HFF-Myc (cell line): ENCODE measurements around the gene MMP1.

ENCODE experiments used
- DNase-seq: peaks from one replicate; pipeline ENCODE4 v3.0.0-alpha.2; 2011; ENCODE audit warnings: low read depth; ENCODE audit errors: extremely low read depth
- H3K4me3 ChIP-seq: replicated peaks from 2 replicates; pipeline ENCODE4 v1.5.1; 2011; ENCODE audit warnings: low read depth, mild to moderate bottlenecking, control low read depth, low read length
- TF ChIP-seq, protein P1 (sequence below): IDR thresholded peaks from 2 replicates; pipeline ENCODE4 v1.5.1; 2012; ENCODE audit warnings: mild to moderate bottlenecking, low read depth, low read length, control low read depth; ENCODE audit errors: missing control alignments

Gene MMP1

DNA sequence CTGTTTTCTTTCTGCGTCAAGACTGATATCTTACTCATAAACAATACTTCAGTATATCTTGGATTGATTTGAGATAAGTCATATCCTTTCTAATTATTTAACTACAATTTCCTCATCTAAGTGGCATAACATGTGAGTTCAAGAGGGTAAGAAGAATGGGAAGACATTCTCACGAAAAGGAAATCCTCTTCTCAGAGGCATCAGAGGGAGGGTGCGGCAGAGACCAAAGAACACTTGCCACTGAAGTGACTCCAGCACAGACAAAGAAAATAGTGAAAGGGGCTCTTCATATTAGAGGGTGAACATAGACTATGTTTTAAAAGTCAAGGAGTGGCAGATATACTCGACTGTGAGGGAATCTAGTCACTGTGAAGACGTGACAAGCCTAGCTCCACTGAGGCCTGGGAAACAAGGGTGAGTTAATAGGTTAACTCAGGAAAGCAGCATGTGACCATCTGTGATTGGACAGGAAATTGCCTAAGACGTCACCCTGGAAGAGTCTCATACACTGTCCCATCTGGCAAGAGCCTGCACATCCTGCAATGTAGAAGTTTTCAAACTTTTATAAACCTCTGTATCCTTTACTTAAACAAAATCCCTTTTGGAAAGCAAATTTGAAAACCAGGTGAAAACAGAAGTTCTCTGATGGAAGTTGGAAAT lies 1.9 kb upstream of the MMP1 start:
- DNase-seq: peak; percentile 50
- no peak overlapping the region for H3K4me3 ChIP-seq
- TF ChIP-seq, protein P1, sequence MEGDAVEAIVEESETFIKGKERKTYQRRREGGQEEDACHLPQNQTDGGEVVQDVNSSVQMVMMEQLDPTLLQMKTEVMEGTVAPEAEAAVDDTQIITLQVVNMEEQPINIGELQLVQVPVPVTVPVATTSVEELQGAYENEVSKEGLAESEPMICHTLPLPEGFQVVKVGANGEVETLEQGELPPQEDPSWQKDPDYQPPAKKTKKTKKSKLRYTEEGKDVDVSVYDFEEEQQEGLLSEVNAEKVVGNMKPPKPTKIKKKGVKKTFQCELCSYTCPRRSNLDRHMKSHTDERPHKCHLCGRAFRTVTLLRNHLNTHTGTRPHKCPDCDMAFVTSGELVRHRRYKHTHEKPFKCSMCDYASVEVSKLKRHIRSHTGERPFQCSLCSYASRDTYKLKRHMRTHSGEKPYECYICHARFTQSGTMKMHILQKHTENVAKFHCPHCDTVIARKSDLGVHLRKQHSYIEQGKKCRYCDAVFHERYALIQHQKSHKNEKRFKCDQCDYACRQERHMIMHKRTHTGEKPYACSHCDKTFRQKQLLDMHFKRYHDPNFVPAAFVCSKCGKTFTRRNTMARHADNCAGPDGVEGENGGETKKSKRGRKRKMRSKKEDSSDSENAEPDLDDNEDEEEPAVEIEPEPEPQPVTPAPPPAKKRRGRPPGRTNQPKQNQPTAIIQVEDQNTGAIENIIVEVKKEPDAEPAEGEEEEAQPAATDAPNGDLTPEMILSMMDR: no peak

DNA sequence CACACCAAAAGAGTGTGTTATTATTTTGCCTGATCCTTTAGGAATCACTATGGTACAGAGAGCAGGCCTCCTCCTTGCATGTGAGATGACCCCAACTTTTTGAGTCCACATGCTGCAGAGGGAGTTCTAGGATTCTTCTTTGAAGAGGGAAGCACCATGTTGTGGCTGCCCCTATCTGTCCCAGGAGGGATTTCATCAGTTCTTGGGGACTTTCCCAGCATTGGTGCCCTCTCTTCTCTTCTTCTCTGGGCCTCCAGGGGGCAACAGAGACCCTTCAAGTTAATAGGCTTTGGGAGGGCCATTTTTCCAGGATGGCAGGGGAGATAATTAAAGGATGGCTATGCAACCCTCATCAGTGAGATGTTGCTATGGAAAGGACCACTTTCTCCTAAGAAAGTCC lies 3.6 kb downstream of the MMP1 start:
- TF ChIP-seq, protein P1: peak; percentile 72
- H3K4me3 ChIP-seq: no peak overlapping the region
- peak; percentile 40 for DNase-seq

DNA sequence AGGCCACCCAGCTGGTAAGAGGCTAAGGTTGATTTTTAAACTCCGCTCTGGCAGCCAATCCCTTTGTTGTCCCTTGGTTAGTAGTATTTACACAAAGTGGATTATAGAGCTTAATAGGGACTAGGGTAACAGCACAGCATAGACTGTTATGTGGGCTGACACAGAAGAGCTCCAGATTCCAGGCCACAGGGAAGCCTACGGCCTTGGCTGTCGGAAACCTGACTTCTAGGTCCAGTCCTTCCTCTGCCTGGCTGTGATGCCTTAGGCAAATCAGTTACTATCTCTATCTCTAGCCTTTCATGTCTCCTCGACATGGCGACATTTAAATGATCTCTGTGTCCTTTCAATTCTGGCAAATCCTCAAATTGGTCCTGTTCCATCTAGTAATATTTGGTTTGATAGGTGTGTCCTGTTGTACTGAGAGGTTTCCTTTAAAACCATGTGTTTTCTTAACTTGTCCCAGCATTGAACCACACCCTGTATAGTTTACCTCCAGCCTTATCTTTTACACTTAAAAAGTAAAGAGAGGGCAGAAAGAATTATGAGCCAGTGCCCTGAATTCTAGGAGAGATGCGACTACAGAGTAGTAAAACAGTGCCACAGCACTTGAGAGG lies 4.2 kb downstream of the MMP1 start:
- no peak for DNase-seq
- TF ChIP-seq, protein P1: no peak
- H3K4me3 ChIP-seq: no peak overlapping the region

DNA sequence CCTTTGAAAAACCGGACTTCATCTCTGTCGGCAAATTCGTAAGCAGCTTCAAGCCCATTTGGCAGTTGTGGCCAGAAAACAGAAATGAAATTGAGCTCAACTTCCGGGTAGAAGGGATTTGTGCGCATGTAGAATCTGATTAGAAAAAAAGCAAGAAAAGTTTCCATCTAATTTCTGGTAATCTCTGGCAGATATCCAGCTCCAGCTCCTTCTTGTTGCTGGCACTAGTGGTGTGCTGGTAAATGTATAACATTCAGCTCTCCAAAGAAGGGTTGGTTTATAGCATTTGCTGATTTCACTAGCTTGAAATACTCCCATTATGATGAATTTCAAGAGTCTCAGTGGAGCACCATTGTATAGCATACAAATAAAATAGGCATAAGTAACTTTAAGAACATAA lies 5.4 kb downstream of the MMP1 start:
- TF ChIP-seq, protein P1: no peak
- no peak overlapping the region for H3K4me3 ChIP-seq
- no peak for DNase-seq

DNA sequence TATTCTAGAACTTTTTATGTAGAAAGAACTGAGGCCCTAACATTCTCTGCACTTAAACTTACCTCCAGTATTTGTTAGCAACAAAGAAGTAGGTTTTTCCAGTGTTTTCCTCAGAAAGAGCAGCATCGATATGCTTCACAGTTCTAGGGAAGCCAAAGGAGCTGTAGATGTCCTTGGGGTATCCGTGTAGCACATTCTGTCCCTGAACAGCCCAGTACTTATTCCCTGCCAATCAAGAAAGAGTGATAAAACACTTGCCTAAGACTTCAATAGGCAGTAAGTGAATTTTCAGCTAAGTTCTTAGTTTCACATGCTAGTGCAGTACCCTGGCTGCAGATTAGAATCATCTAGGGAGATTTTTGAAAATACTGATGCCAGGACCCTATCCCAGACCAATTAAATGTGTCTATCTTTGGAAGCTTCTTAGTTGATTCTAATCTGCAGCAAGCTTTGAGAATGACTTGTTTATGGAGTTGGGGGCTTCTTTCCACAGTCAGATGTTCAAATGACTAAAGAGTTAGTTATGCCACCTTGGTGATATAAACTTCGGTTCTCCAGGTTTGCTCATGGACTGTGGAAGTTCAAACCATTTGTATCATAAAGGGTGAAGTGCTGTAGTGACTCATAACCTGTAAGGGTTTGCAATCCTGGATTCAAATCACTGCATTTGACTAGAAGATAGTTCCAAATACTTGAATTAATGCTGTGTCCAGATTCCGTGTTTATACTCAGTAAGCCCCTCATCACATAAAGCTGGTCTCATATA lies 6.5 kb downstream of the MMP1 start:
- no peak overlapping the region for H3K4me3 ChIP-seq
- TF ChIP-seq, protein P1: no peak
- DNase-seq: no peak

DNA sequence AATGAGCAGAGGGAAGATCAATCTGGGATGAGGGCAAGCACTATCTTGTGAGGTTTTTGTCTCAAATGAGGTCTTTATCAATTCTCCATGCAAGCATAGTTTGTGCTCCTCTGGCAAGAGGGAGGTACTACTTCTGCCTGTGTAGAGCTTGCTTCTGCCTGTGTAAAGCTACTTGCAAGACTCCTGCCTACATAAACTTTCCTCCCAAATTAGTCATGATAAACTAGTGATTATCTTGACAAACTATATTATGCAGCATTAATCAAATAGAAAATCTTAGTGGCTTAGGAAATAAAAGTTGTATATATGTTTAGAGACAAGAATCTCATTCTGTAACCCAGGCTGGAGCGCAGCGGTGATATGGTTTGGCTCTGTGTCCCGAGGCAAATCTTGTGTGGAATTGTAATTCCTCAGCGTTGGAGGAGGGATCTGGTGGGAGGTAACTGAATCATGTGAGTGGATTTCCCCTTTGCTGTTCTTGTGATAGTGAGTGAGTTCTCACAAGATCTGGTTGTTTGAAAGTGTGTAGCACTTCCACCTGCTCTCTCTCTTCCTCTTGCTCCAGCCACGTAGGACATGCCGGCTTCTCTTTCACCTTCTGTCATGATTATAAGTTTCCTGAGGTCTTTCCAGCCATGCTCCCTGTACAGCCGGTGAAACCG lies 9.5 kb downstream of the MMP1 start:
- TF ChIP-seq, protein P1: no peak
- no peak overlapping the region for H3K4me3 ChIP-seq
- no peak for DNase-seq
